CD4-positive, alpha-beta T cell treated with Interleukin-15 for 1 hour (primary cell): ENCODE data around the gene CPA2.
"Not testable (repeated sequence)": the region's sequence is repeated elsewhere in the genome, so short reads cannot be mapped to it uniquely, and the experiment has no call there.

Experiments used
- DNase-seq: peaks from one replicate; pipeline ENCODE4 v3.0.0-alpha.2; 2020

The CPA2 gene

GRCh38 chr7:130319541-130319940 is 52.9 kb downstream of the CPA2 start:
- no peak for DNase-seq

GRCh38 chr7:130321542-130322229 is 55.0 kb downstream of the CPA2 start:
- DNase-seq: not testable (repeated sequence)

DNA sequence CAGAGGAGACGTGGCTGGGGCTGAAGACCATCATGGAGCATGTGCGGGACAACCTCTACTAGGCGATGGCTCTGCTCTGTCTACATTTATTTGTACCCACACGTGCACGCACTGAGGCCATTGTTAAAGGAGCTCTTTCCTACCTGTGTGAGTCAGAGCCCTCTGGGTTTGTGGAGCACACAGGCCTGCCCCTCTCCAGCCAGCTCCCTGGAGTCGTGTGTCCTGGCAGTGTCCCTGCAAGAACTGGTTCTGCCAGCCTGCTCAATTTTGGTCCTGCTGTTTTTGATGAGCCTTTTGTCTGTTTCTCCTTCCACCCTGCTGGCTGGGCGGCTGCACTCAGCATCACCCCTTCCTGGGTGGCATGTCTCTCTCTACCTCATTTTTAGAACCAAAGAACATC is 56.0 kb downstream of the CPA2 start:
- DNase-seq: no peak

- DNase-seq: no peak
These were observed 57.8 kb downstream of the CPA2 start for GRCh38 chr7:130324306-130324943.

DNA sequence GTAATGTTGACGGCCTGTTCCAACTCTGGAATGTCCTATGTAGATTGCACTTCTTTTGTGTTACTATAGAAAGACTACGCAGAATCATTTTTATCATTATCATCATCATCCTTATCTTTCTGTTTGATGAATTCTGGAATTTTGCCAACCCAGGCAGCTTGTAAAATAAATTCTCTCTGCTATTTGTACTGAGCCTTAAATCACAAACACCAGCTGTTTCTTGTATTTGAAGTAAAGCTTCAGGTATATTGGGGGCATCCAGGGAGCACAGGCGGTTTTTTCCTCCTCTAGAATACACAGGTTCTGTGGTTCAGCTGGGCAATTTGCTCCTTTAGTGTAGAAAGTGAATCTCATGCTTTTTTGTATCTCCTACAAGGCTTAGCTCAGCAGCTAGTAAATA is 63.0 kb downstream of the CPA2 start:
- DNase-seq: no peak

DNA sequence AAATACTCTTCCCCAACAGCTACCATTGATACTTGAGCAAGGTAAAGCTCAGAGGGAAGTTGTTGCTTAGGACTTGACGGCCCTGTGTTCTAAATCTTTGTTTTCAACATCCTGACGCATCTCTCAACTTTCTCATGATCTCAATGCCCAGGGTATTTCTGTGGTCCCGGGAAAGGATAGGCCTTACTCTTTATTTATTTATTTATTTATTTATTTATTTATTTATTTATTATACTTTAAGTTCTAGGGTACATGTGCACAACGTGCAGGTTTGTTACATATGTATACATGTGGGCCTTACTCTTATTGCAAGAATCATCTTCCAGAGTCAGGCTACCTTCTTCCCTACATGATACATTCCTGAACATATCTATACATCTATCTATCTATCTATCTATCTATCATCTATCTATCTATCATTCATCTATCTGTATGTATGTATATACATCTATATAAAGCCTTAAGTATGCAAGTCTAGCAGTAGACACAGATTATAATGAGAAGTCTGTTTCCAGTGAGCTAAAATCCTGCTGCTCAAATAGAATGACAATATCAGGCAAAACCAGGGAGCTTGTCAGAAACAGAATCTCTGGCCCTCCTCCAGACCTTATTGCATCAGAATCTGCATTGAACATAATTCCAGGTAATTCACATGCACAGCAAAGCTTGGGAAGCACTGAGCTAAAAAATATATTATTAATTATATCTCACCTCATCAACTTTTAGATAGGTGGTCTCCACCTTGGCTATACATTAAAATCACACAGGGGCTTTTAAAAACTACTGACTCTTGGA is 65.8 kb downstream of the CPA2 start:
- DNase-seq: no peak

DNA sequence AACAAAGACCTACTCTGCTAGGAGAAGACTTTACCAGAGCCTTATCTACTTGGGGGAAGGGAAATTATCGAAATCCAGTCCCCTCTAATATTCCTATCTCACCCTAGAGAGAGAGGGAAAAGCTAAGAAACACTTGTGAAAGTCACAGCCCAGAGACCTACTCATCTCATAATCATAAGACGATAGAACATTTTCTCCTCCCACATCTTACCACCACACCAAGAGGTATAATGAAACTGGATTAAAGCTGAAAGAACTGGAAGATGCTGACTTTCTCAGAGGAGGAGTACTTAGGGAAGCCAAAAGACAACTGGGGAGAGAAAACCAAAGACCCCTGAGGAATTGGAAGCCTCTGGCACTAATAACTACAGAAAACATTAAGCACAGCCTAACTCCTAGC is 67.2 kb downstream of the CPA2 start:
- DNase-seq: no peak

DNA sequence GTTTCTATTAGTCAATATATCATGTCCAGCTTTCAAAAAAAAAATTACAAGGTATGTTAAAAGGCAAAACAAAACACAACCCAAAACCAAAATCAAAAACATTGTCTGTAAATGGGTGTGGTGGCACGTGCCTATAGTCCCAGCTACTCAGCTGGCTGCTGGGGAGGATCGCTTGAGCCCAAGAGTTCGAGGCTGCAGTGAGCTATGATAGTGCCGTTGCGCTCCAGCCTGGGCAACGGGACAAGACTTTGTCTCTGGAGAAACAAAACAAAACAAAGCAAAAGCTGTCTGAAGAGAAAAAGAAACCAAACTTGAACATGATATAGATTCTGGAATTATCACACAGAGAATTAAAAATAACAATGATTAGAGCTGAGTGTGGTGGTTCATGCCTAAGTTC is 67.6 kb downstream of the CPA2 start:
- no peak for DNase-seq

DNA sequence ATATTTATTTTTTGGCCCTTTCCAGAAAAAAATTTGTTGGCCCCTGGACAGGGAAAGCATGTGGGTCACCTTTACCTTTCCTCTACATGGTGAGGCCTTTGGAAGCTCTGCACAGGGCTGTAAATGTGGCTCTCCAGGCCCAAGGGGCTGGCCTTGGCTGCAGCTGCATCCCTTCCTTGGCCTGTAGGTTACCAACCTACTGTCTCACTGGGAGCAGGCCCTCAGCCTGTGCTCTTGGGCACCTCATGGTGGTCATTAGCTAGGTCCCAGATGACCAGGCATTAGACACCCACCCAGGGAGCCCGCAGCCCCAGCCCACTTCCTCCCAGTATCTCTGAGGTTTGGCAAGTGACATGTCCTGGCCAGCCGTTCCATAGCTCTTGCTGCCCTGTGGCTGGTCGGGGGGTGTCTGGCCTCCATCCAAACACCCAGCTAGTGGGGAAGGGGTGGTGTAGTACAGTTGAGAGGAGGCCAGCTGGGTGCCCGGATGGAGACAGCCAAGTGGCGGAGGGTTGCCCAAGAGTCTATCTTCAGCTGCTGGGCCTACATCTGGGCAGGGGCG is 70.8 kb downstream of the CPA2 start:
- DNase-seq: no peak

- DNase-seq: no peak
These were observed 71.6 kb downstream of the CPA2 start for GRCh38 chr7:130338233-130338632.
